Left cardiac atrium (tissue), 4 donors: ENCODE data around the gene NXT1. TPM values are rescaled to one million over a fixed set of nuclear protein-coding genes. Genes with fewer than 3 reads are reported as not detected.

Experiments
- ATAC-seq, 2 donors: fragments of 200-7000 bp; cut with Tn5 transposase; one replicate each; pipeline ENCODE4 v1.9.1; 2020; ENCODE audit warnings: mild to moderate bottlenecking in 2 of 2, moderate library complexity in 2 of 2
- DNase-seq: peaks from one replicate; pipeline ENCODE4 v3.0.0-alpha.2; 2020
- intact Hi-C, 2 donors: fragments of 100-400 bp; cut with DNase I; formaldehyde crosslinking; loops; one replicate each; pipeline versions ENCODE4 v1.14.1 to v1.15.1; 2022 to 2023
- total RNA-seq, 2 donors: library from RNA; stranded (reverse); fragmentation: NEBNext Ultra II Directional; extraction: Animal tissue kit (Norgen Biotek cat#: 25700); gene quantifications; one replicate each; pipeline ENCODE4 v1.2.1, GENCODE V29; 2021
- donor health status: DM: no; HTN: yes; CAD: no.
- donor health status: DM: no; HTN: yes; CAD: no; lungs with severe emphysema.
- donor health status: DM: yes; HTN: yes; CAD: no.
- donor health status: Dilated cardiomyopathy.

The NXT1 gene
- total RNA-seq, 2 donors from 2014 or later, result 9.3 to 14.1 TPM

DNA sequence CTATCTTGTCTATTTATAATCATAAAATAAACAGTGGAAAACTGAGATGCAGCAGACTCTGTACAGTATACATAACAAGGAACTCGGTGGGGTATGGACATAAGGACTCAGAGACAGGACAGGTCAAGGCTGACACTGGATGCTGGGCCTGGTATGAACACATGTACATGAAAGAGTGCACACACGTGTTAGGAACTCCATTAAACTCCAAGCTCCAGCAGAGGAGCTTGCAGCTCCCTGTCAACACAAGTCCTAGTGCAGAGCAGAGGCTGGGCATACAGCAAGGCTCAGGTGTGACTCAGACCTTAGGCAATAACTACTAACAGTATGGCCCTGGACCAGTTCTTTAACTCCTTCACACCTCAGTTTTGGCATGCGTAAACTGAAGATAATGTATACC lies 53.6 kb downstream of the NXT1 start:
- ATAC-seq (peak; percentile 34 to 87), DNase-seq (no peak)
- intact Hi-C loops, result no loop called here

Other genes with a start within 250 kb of the NXT1 start
- 10 to 100 TPM; 12.9 to 18.7 TPM for gene GZF1, start 11.4 kb downstream of the NXT1 start, total RNA-seq
- gene NAPB, start 70.7 kb downstream of the NXT1 start, total RNA-seq, result 1 to 10 TPM; 4.9 to 7.2 TPM
- not detected for gene CSTL1, start 88.9 kb downstream of the NXT1 start, total RNA-seq
- gene CST11, start 102.1 kb downstream of the NXT1 start, total RNA-seq, result not detected
- gene CST8, start 140.3 kb downstream of the NXT1 start, total RNA-seq, result not detected
- not detected for gene CST9L, start 217.7 kb downstream of the NXT1 start, total RNA-seq